ENCODE data around the gene DUSP28. TPM values are rescaled to one million over a fixed set of nuclear protein-coding genes. Genes with fewer than 3 reads are reported as not detected.
A peak's percentile ranks its signal among the peaks of the same experiment; 100 is the strongest.

The DUSP28 gene
- total RNA-seq, 1 experiment from 2014 or later: 10.9 TPM

DNA sequence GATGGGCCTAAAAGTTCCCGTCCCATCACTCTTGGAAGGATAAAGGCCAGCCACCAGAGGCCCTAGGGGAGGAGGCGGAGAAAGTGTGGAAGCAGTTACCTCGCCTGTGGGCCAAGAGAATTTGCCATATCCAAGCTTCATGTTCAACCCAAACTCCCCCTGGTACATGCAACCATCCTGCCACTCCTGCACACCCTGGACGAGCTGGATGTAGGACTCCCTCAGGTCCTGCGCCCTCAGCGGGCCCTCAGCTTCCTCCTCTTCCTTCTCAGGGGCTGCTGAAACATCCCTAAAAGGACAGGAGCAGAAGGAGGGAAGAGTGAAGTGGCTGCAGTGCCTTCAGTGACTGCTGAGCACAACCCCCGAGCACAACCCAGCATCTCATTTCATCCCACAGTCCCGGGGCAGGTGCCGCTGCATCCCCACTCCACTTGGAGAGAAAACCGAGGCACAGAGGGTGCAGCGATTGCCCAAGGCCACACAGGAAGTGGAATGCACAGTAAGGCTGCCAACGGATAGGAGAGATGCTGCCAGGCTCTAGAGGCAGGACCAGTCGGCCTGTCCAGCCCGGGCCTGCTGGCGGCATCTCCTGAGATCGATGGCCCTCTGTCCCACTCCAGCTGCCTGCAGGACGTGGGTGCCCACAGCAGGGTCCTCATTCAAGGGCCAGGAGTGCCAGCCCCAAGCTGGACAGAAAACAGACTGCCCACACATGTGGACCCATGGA is 5.2 kb upstream of the DUSP28 start:
- Histone ChIP-seq H3K9me3 (ENCODE audit: insufficient read depth, low read depth) (0 out of 2 replicates have a peak, but pooled peaks cover 3% of the 10 kb centered on the region), H3K36me3 (ENCODE audit: low read depth) (peaks cover 46% of the 10 kb centered on the region), H3K27ac (no peak overlapping the region), H3K9me2 (ENCODE audit: insufficient read depth) (no peaks in the 10 kb centered on the region), H3K79me2 (ENCODE audit: low read depth) (peaks cover 88% of the 10 kb centered on the region), H3K4me2 (no peak overlapping the region), H3K4me1 (replicated peaks; ENCODE audit: insufficient read depth) (peaks cover 15% of the 10 kb centered on the region), H2AFZ (no peak overlapping the region), H3K27me3 (ENCODE audit: insufficient read depth, low read depth) (no peaks in the 10 kb centered on the region), H4K20me1 (ENCODE audit: insufficient read depth) (peaks cover 70% of the 10 kb centered on the region), H3K4me3 (no peak overlapping the region), H3F3A (ENCODE audit: insufficient read depth, low read depth) (peaks cover 14% of the 10 kb centered on the region)
- POLR2A ChIA-PET (ENCODE audit: unreplicated experiment): interaction anchor here (0.7 kb wide), 1 partner anchor 279 kb away, joined by 5 read pairs; no protein-coding TSS in a partner anchor
- BruUV-seq (replicated peaks): no TSS peak
- TF ChIP-seq EZH2 (IDR thresholded peaks at IDR 0.05; ENCODE audit: low read depth): no peak
- TF ChIP-seq, protein P1, sequence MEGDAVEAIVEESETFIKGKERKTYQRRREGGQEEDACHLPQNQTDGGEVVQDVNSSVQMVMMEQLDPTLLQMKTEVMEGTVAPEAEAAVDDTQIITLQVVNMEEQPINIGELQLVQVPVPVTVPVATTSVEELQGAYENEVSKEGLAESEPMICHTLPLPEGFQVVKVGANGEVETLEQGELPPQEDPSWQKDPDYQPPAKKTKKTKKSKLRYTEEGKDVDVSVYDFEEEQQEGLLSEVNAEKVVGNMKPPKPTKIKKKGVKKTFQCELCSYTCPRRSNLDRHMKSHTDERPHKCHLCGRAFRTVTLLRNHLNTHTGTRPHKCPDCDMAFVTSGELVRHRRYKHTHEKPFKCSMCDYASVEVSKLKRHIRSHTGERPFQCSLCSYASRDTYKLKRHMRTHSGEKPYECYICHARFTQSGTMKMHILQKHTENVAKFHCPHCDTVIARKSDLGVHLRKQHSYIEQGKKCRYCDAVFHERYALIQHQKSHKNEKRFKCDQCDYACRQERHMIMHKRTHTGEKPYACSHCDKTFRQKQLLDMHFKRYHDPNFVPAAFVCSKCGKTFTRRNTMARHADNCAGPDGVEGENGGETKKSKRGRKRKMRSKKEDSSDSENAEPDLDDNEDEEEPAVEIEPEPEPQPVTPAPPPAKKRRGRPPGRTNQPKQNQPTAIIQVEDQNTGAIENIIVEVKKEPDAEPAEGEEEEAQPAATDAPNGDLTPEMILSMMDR (conservative IDR thresholded peaks at IDR 0.05): no peak
- no peak for DNase-seq
- intact Hi-C loops (cut with micrococcal nuclease; ENCODE audit: unreplicated experiment): no loop called here
- CTCF ChIA-PET: no interaction called here

DNA sequence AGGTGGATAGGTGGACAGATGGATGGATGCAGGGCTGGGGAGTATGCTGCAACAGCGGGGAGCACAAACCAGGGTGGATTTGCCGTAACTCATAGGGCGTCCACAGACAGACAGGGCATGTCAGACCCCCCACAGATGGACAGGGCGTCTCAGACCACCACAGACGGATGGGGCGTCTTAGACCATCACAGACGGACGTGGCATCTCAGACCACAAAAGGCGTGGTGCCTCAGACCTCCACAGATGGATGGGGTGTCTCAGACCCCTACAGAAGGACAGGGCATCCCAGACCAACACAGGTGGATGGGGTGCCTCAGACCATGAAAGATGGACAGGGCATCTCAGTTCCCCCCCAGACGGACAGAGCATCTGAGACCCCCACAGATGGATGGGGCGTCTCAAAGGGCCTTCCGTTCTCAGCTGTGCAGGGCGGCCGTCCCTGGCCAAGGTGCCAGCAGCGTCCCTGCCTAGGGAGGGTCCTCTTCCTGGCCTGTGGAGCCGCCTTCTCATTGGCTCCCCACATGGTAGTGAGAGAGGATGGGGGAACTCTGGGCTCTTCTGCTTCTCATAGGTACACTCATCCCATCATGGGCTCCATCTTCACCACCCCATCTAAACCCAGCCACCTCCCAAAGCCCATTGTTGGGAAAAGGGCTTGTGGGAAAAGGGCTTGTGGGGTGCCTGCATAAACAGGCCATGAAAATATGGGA is 4.5 kb upstream of the DUSP28 start:
- no peak overlapping the region for H3K4me3 ChIP-seq
- BruUV-seq (replicated peaks): no TSS peak
- H3K4me2 ChIP-seq: no peak overlapping the region
- H3K79me2 ChIP-seq (ENCODE audit: low read depth): peaks cover 87% of the 10 kb centered on the region
- no peak for DNase-seq
- H4K20me1 ChIP-seq (ENCODE audit: insufficient read depth): peaks cover 70% of the 10 kb centered on the region
- no peak overlapping the region for H3K27ac ChIP-seq
- 0 out of 2 replicates have a peak, but pooled peaks cover 1% of the 10 kb centered on the region for H3K9me3 ChIP-seq (ENCODE audit: insufficient read depth, low read depth)
- H3F3A ChIP-seq (ENCODE audit: insufficient read depth, low read depth): peaks cover 14% of the 10 kb centered on the region
- peaks cover 41% of the 10 kb centered on the region for H3K36me3 ChIP-seq (ENCODE audit: low read depth)
- H3K9me2 ChIP-seq (ENCODE audit: insufficient read depth): no peaks in the 10 kb centered on the region
- POLR2A ChIA-PET (ENCODE audit: unreplicated experiment): no interaction called here
- CTCF ChIA-PET: no interaction called here
- no peaks in the 10 kb centered on the region for H3K27me3 ChIP-seq (ENCODE audit: insufficient read depth, low read depth)
- intact Hi-C loops (cut with micrococcal nuclease; ENCODE audit: unreplicated experiment): no loop called here
- no peak overlapping the region for H2AFZ ChIP-seq
- H3K4me1 ChIP-seq (replicated peaks; ENCODE audit: insufficient read depth): peaks cover 15% of the 10 kb centered on the region
- TF ChIP-seq, protein P1 (conservative IDR thresholded peaks at IDR 0.05): no peak
- TF ChIP-seq EZH2 (IDR thresholded peaks at IDR 0.05; ENCODE audit: low read depth): no peak

DNA sequence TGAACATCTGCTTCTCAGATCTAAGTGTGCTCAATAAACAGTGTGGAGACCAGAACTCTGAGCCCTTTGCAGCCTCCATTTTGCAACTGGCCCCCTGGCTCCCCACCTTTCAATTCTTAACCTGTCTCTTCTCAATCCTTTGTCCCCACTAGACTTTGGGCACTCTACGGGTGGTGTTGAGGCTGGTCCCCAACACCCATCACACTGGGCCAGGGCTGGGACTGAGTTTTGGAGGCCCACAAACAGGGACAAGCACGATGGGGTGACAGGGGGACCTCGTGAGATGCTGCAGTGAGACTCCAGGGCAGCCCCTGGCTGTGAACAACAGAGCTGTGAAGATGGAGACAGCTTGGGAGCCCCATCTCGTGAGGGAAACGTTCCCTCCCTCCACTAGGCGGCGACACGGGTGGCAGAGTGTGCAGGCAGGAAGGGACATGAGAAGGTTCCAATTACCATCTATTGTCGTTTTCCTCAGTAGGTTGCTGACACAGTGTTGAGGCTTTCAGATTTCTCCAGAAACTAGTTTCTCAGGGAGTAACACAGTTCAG is 3.5 kb upstream of the DUSP28 start:
- no TSS peak for BruUV-seq (replicated peaks)
- no peak for DNase-seq
- no peak overlapping the region for H2AFZ ChIP-seq
- H3K27me3 ChIP-seq (ENCODE audit: insufficient read depth, low read depth): no peaks in the 10 kb centered on the region
- peaks cover 31% of the 10 kb centered on the region for H3K36me3 ChIP-seq (ENCODE audit: low read depth)
- H3K79me2 ChIP-seq (ENCODE audit: low read depth): peaks cover 78% of the 10 kb centered on the region
- H3K4me3 ChIP-seq: no peak overlapping the region
- CTCF ChIA-PET: interaction anchor here (0.6 kb wide), 1 partner anchor 285 kb away, joined by 3 read pairs; no protein-coding TSS in a partner anchor
- peaks cover 64% of the 10 kb centered on the region for H4K20me1 ChIP-seq (ENCODE audit: insufficient read depth)
- H3K4me2 ChIP-seq: no peak overlapping the region
- intact Hi-C loops (cut with micrococcal nuclease; ENCODE audit: unreplicated experiment): no loop called here
- H3F3A ChIP-seq (ENCODE audit: insufficient read depth, low read depth): peaks cover 14% of the 10 kb centered on the region
- no peaks in the 10 kb centered on the region for H3K9me2 ChIP-seq (ENCODE audit: insufficient read depth)
- POLR2A ChIA-PET (ENCODE audit: unreplicated experiment): no interaction called here
- H3K27ac ChIP-seq: no peak overlapping the region
- TF ChIP-seq, protein P1 (conservative IDR thresholded peaks at IDR 0.05): peak; percentile 59
- no peak for TF ChIP-seq EZH2 (IDR thresholded peaks at IDR 0.05; ENCODE audit: low read depth)
- peaks cover 15% of the 10 kb centered on the region for H3K4me1 ChIP-seq (replicated peaks; ENCODE audit: insufficient read depth)
- H3K9me3 ChIP-seq (ENCODE audit: insufficient read depth, low read depth): no peaks in the 10 kb centered on the region
